SK-N-SH (cell line): ENCODE results near the gene RAI1. TPM values are rescaled to one million over a fixed set of nuclear protein-coding genes. Genes with fewer than 3 reads are reported as not detected.
"Not testable (repeated sequence)": the region's sequence is repeated elsewhere in the genome, so short reads cannot be mapped to it uniquely, and the experiment has no call there.

Experiments
- CTCF ChIA-PET: fragments of 300-600, 350-600 bp; formaldehyde crosslinking; extraction: SDS; loops from one replicate; lab custom pipeline; 2021; lab: Yijun Ruan, JAX
- POLR2A ChIA-PET: fragments of 350-600 bp; sonication (Branson Sonifier 250); formaldehyde crosslinking; extraction: SDS; loops from one replicate; lab custom pipeline; 2020; ENCODE audit warnings: antibody characterized with exemption, inconsistent platforms; lab: Yijun Ruan, JAX
- DNase-seq: peaks from one replicate; pipeline ENCODE4 v3.0.0; 2012
- H2AFZ ChIP-seq: fragments of 200-600 bp; sonication (generic); 2 replicates; pipeline ENCODE4 v1.8.1; 2016; ENCODE audit warnings: antibody characterized with exemption, mild to moderate bottlenecking, low read depth
- H3F3A ChIP-seq: fragments of 200-600 bp; sonication (generic); replicated peaks from 2 replicates; pipeline ENCODE3; 2016; ENCODE audit warnings: antibody characterized with exemption, mild to moderate bottlenecking; ENCODE audit not compliant: insufficient read depth
- H3K27ac ChIP-seq, 2 experiments: fragments of 200-500 bp in 1 of 2; fragments of 200-600 bp in 1 of 2; sonication (Bioruptor generic) in 1 of 2; sonication (generic), shearing (Covaris generic) in 1 of 2; 2 replicates each; pipeline versions ENCODE4 v1.5.1 to v1.6.1; 2014 to 2016; ENCODE audit warnings: low read depth in 2 of 2, inconsistent platforms in 1 of 2, low read length in 1 of 2, mild to moderate bottlenecking in 1 of 2, mixed read lengths in 1 of 2
- H3K27me3 ChIP-seq: fragments of 200-600 bp; sonication (generic), shearing (Covaris generic); 2 replicates; pipeline ENCODE4 v1.6.1; 2016; ENCODE audit warnings: mixed run types; ENCODE audit not compliant: insufficient read depth
- H3K36me3 ChIP-seq, 2 experiments: fragments of 200-500 bp in 1 of 2; fragments of 200-600 bp in 1 of 2; sonication (Bioruptor generic) in 1 of 2; sonication (generic) in 1 of 2; replicated peaks in 1 of 2; 2 replicates each; pipeline versions ENCODE3 to v1.5.1; 2014 to 2016; ENCODE audit warnings: low read length in 1 of 2, mild to moderate bottlenecking in 1 of 2; ENCODE audit not compliant: insufficient read depth in 2 of 2, control insufficient read depth in 1 of 2
- H3K4me1 ChIP-seq, 2 experiments: fragments of 200-500 bp in 1 of 2; fragments of 200-600 bp in 1 of 2; sonication (Bioruptor generic) in 1 of 2; sonication (generic), shearing (Covaris generic) in 1 of 2; 2 replicates each; pipeline versions ENCODE4 v1.5.1 to v1.6.1; 2014 to 2016; ENCODE audit warnings: low read depth in 1 of 2, low read length in 1 of 2, mixed run types in 1 of 2; ENCODE audit not compliant: insufficient read depth in 2 of 2, control insufficient read depth in 1 of 2
- H3K4me2 ChIP-seq: fragments of 200-600 bp; sonication (generic), shearing (Covaris generic); 2 replicates; pipeline ENCODE4 v1.6.1; 2017; ENCODE audit warnings: mixed run types
- H3K4me3 ChIP-seq, 2 experiments: fragments of 200-500 bp in 1 of 2; fragments of 200-600 bp in 1 of 2; sonication (Bioruptor generic) in 1 of 2; sonication (generic), shearing (Covaris generic) in 1 of 2; 2 replicates each; pipeline versions ENCODE4 v1.5.1 to v1.8.1; 2014 to 2016; ENCODE audit warnings: low read depth in 2 of 2, inconsistent platforms in 1 of 2, low read length in 1 of 2, mild to moderate bottlenecking in 1 of 2, mixed read lengths in 1 of 2, moderate library complexity in 1 of 2
- H3K79me2 ChIP-seq: fragments of 200-600 bp; sonication (generic); 2 replicates; pipeline ENCODE4 v1.8.1; 2017; ENCODE audit warnings: mild to moderate bottlenecking; ENCODE audit not compliant: insufficient read depth
- H3K9ac ChIP-seq: fragments of 200-600 bp; sonication (generic); 2 replicates; pipeline ENCODE4 v1.6.1; 2017; ENCODE audit warnings: mixed run types
- H3K9me2 ChIP-seq: fragments of 200-600 bp; sonication (generic); 2 replicates; pipeline ENCODE4 v1.6.1; 2017; ENCODE audit warnings: mixed run types
- H3K9me3 ChIP-seq: fragments of 200-600 bp; sonication (generic); 2 replicates; pipeline ENCODE4 v1.6.1; 2017; ENCODE audit warnings: mixed run types, mild to moderate bottlenecking, moderate library complexity
- H4K20me1 ChIP-seq: fragments of 200-600 bp; sonication (generic); 2 replicates; pipeline ENCODE4 v1.6.1; 2017; ENCODE audit warnings: mild to moderate bottlenecking, mixed run types; ENCODE audit not compliant: insufficient read depth
- CHD2 ChIP-seq: fragments of 150-350 bp; IDR thresholded peaks from 2 replicates; pipeline ENCODE4 v1.6.1; 2018; ENCODE audit warnings: low read length; ENCODE audit not compliant: partially characterized antibody
- CTCF ChIP-seq: fragments of 200-600 bp; sonication (generic); IDR thresholded peaks from 2 replicates; pipeline ENCODE4 v1.6.1; 2017; ENCODE audit warnings: antibody characterized with exemption, mild to moderate bottlenecking, moderate library complexity
- EZH2phosphoT487 ChIP-seq: fragments of 200-600 bp; sonication (generic); IDR thresholded peaks from 2 replicates; pipeline ENCODE4 v1.6.1; 2017; ENCODE audit warnings: low read depth, mixed run types, mild to moderate bottlenecking, antibody characterized with exemption, moderate library complexity, borderline replicate concordance
- FOXJ3 ChIP-seq: sonication (generic); formaldehyde crosslinking; IDR thresholded peaks from 2 replicates; pipeline ENCODE4 v1.5.1; 2020; ENCODE audit warnings: mild to moderate bottlenecking, missing genetic modification reagents
- FOXM1 ChIP-seq: IDR thresholded peaks from 2 replicates; pipeline ENCODE4 v1.4.0; 2012; ENCODE audit warnings: low read depth, mild to moderate bottlenecking
- GABPA ChIP-seq: IDR thresholded peaks from 2 replicates; pipeline ENCODE4 v1.4.0; 2012; ENCODE audit warnings: low read depth, mild to moderate bottlenecking
- JUND ChIP-seq: IDR thresholded peaks from 2 replicates; pipeline ENCODE4 v1.4.0; 2012
- MEF2A ChIP-seq: IDR thresholded peaks from 2 replicates; pipeline ENCODE4 v1.4.0; 2012; ENCODE audit warnings: low read depth, borderline replicate concordance
- POLR2AphosphoS5 ChIP-seq: IDR thresholded peaks from 2 replicates; pipeline ENCODE4 v1.6.1; 2012; ENCODE audit warnings: low read depth, low read length
- RAD21 ChIP-seq: IDR thresholded peaks from 2 replicates; pipeline ENCODE4 v1.6.1; 2012; ENCODE audit warnings: mild to moderate bottlenecking, low read length
- RCOR1 ChIP-seq: fragments of 150-350 bp; IDR thresholded peaks from 2 replicates; pipeline ENCODE4 v1.6.1; 2017; ENCODE audit warnings: antibody characterized with exemption, low read length
- RFX5 ChIP-seq: IDR thresholded peaks from 2 replicates; pipeline ENCODE4 v1.6.1; 2012; ENCODE audit warnings: mild to moderate bottlenecking, improper control_type of control experiment, low read length
- RXRA ChIP-seq: IDR thresholded peaks from 2 replicates; pipeline ENCODE4 v1.4.0; 2012; ENCODE audit warnings: low read depth, mild to moderate bottlenecking, borderline replicate concordance
- SMC3 ChIP-seq: IDR thresholded peaks from 2 replicates; pipeline ENCODE4 v1.6.1; 2012; ENCODE audit warnings: low read depth, low read length, improper control_type of control experiment
- TCF12 ChIP-seq: IDR thresholded peaks from 2 replicates; pipeline ENCODE4 v1.4.0; 2012
- TEAD4 ChIP-seq: IDR thresholded peaks from 2 replicates; pipeline ENCODE4 v1.4.0; 2012; ENCODE audit warnings: mild to moderate bottlenecking, borderline replicate concordance; ENCODE audit not compliant: insufficient read depth
- USF1 ChIP-seq: IDR thresholded peaks from 2 replicates; pipeline ENCODE4 v1.4.0; 2012; ENCODE audit warnings: low read depth, borderline replicate concordance
- YY1 ChIP-seq: IDR thresholded peaks from 2 replicates; pipeline ENCODE4 v1.4.0; 2012; ENCODE audit warnings: low read depth, mild to moderate bottlenecking
- WGBS: methylation state at CpG from one replicate; pipeline ENCODE4 v1.1.6; 2017; ENCODE audit warnings: low lambda C conversion rate; 5-methylcytosine and 5-hydroxymethylcytosine counted together
- polyA plus RNA-seq, 3 experiments: library from polyadenylated mRNA; depleted of rRNA; stranded (reverse); fragments of >200 nt; gene quantifications; 2 replicates each; pipeline ENCODE4 v1.2.3, GENCODE V29; 2012
- TF ChIP-seq, protein P1 (sequence below): fragments of 150-350 bp; IDR thresholded peaks from 2 replicates; pipeline ENCODE4 v1.6.1; 2016; ENCODE audit warnings: mild to moderate bottlenecking, low read depth, low read length

RAI1 gene
- polyA plus RNA-seq, 1 of the 3 experiments (the other 2 are of a cell fraction) = 4.7 TPM

- CTCF ChIA-PET = interaction anchor here (0.5 to 10.3 kb wide), 46 partner anchors 9 to 651 kb away, joined by 3 to 155 read pairs (median 4); partner anchors contain the start of genes PEMT and RASD1
Observed at GRCh38 chr17:17641621-17642409, 39.4 kb upstream of the RAI1 start.

DNA sequence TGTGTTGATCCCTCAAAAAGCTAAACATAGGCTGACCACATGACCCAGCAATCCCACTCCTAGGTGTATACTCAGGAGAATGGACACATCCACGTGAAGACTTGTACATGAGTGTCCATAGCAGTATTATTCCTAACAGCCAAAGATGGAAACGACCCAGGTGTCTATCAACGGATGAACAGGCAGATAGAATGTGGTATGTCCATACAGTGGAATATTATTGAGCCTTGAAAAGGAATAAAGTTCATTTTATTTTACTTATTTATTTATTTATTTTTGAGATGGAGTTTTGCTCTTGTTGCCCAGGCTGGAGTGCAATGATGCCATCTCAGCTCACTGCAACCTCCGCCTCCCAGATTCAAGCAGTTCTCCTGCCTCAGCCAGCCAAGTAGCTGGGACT lies 36.1 kb upstream of the RAI1 start:
- H3K36me3 ChIP-seq, H3F3A ChIP-seq, H3K9me3 ChIP-seq, H3K4me1 ChIP-seq, H3K4me2 ChIP-seq, H3K27me3 ChIP-seq, H3K79me2 ChIP-seq, H3K4me3 ChIP-seq, DNase-seq, H3K9me2 ChIP-seq, H2AFZ ChIP-seq, H4K20me1 ChIP-seq, H3K27ac ChIP-seq, POLR2A ChIA-PET, H3K9ac ChIP-seq: not testable (repeated sequence)
- CTCF ChIA-PET = interaction anchor here (0.8 kb wide), 1 partner anchor 290 kb away, joined by 3 read pairs; no protein-coding TSS in a partner anchor
- 40% methylated on average over 4 of the region's 4 CpGs for WGBS

More at GRCh38 chr17:17641621-17642409, 39.4 kb upstream of the RAI1 start:
- TF ChIP-seq MEF2A (no peak), RAD21 (peak; percentile 97), SMC3 (peak; percentile 94), JUND (no peak), CTCF (peak; percentile 86)
- Histone ChIP-seq H4K20me1 (no peaks in the 10 kb centered on the region), H3K27ac (no peak overlapping the region), H3K4me2 (no peak overlapping the region), H3K4me1 (no peaks in the 10 kb centered on the region; a peak in 1 of 4 replicates), H3K9ac (no peak overlapping the region), H3F3A (no peaks in the 10 kb centered on the region), H2AFZ (no peak overlapping the region), H3K4me3 (peak overlapping the region in 1 of 2 experiments; percentile 30; a peak in 1 of 4 replicates), H3K9me3 (no peaks in the 10 kb centered on the region), H3K79me2 (no peaks in the 10 kb centered on the region), H3K9me2 (no peaks in the 10 kb centered on the region), H3K36me3 (no peaks in the 10 kb centered on the region), H3K27me3 (no peaks in the 10 kb centered on the region)
- DNase-seq = peak; percentile 74
- POLR2A ChIA-PET = interaction anchor here (1.1 kb wide), 1 partner anchor 145 kb away, joined by 3 read pairs; no protein-coding TSS in a partner anchor
- WGBS = 28% methylated on average over 14 of the region's 14 CpGs

- Histone ChIP-seq H3K4me1 (no peaks in the 10 kb centered on the region; a peak in 1 of 4 replicates), H2AFZ (no peak overlapping the region), H3K4me2 (no peak overlapping the region), H4K20me1 (no peaks in the 10 kb centered on the region), H3K79me2 (no peaks in the 10 kb centered on the region), H3K36me3 (no peaks in the 10 kb centered on the region), H3K27me3 (no peaks in the 10 kb centered on the region), H3F3A (no peaks in the 10 kb centered on the region), H3K9ac (no peak overlapping the region), H3K4me3 (no peak overlapping the region), H3K27ac (no peak overlapping the region), H3K9me2 (no peaks in the 10 kb centered on the region), H3K9me3 (no peaks in the 10 kb centered on the region)
- POLR2A ChIA-PET = no interaction called here
- CTCF ChIA-PET = interaction anchor here (0.6 kb wide), 1 partner anchor 33 kb away, joined by 4 read pairs; no protein-coding TSS in a partner anchor
- DNase-seq = no peak
- 91% methylated on average over 2 of the region's 2 CpGs for WGBS
- TF ChIP-seq USF1 (no peak), JUND (no peak), SMC3 (no peak), RXRA (no peak), FOXJ3 (CRISPR knock-in tag) (no peak), POLR2AphosphoS5 (no peak), GABPA (no peak), RCOR1 (no peak), TCF12 (no peak), EZH2phosphoT487 (no peak), TEAD4 (no peak), CHD2 (no peak), RFX5 (no peak), YY1 (no peak), FOXM1 (no peak)
- TF ChIP-seq, protein P1, sequence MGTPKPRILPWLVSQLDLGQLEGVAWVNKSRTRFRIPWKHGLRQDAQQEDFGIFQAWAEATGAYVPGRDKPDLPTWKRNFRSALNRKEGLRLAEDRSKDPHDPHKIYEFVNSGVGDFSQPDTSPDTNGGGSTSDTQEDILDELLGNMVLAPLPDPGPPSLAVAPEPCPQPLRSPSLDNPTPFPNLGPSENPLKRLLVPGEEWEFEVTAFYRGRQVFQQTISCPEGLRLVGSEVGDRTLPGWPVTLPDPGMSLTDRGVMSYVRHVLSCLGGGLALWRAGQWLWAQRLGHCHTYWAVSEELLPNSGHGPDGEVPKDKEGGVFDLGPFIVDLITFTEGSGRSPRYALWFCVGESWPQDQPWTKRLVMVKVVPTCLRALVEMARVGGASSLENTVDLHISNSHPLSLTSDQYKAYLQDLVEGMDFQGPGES = no peak
Observed at GRCh38 chr17:17645961-17646360, 35.3 kb upstream of the RAI1 start.
